GM23248 (cell line): ENCODE data around the gene TMEM108. TPM values are rescaled to one million over a fixed set of nuclear protein-coding genes. Genes with fewer than 3 reads are reported as not detected.
A peak's percentile ranks its signal among the peaks of the same experiment; 100 is the strongest.

Source experiments
- DNase-seq: peaks from one replicate; pipeline ENCODE4 v3.0.0-alpha.2; 2015
- H2AFZ ChIP-seq: fragments of 200-600 bp; sonication (generic); 2 replicates; pipeline ENCODE4 v1.6.1; 2016; ENCODE audit warnings: antibody characterized with exemption
- H3F3A ChIP-seq: fragments of 200-600 bp; sonication (generic); 2 replicates; pipeline ENCODE4 v1.6.1; 2016; ENCODE audit warnings: mild to moderate bottlenecking, antibody characterized with exemption, mixed run types; ENCODE audit not compliant: insufficient read depth
- H3K27ac ChIP-seq: fragments of 200-600 bp; sonication (generic); 2 replicates; pipeline ENCODE4 v1.5.1; 2016; ENCODE audit warnings: mild to moderate bottlenecking
- H3K27me3 ChIP-seq: fragments of 200-600 bp; sonication (generic); replicated peaks from 2 replicates; pipeline ENCODE4 v1.6.1; 2016; ENCODE audit warnings: mild to moderate bottlenecking; ENCODE audit not compliant: insufficient read depth
- H3K36me3 ChIP-seq: fragments of 200-600 bp; sonication (generic); 2 replicates; pipeline ENCODE4 v1.6.1; 2016; ENCODE audit warnings: low read depth, mild to moderate bottlenecking
- H3K4me1 ChIP-seq: fragments of 200-600 bp; sonication (generic); 2 replicates; pipeline ENCODE4 v1.6.1; 2016; ENCODE audit warnings: mild to moderate bottlenecking; ENCODE audit not compliant: insufficient read depth
- H3K4me2 ChIP-seq: fragments of 200-600 bp; sonication (generic); one replicate; pipeline ENCODE4 v1.6.1; 2016; ENCODE audit warnings: mild to moderate bottlenecking; ENCODE audit not compliant: unreplicated experiment
- H3K4me3 ChIP-seq: fragments of 200-600 bp; sonication (generic); 2 replicates; pipeline ENCODE4 v1.5.1; 2016; ENCODE audit warnings: mild to moderate bottlenecking
- H3K79me2 ChIP-seq: fragments of 200-600 bp; sonication (generic); 2 replicates; pipeline ENCODE4 v1.6.1; 2016; ENCODE audit warnings: mild to moderate bottlenecking; ENCODE audit not compliant: insufficient read depth
- H3K9ac ChIP-seq: fragments of 200-600 bp; sonication (generic); 2 replicates; pipeline ENCODE4 v1.6.1; 2016; ENCODE audit warnings: mild to moderate bottlenecking
- H3K9me2 ChIP-seq: fragments of 200-600 bp; sonication (generic); 2 replicates; pipeline ENCODE4 v1.6.1; 2016; ENCODE audit warnings: mixed run types, mild to moderate bottlenecking, moderate library complexity; ENCODE audit not compliant: insufficient read depth
- H3K9me3 ChIP-seq: fragments of 200-600 bp; sonication (generic); one replicate; pipeline ENCODE4 v1.6.1; 2017; ENCODE audit warnings: low read depth
- H4K20me1 ChIP-seq: fragments of 200-600 bp; sonication (generic); 2 replicates; pipeline ENCODE4 v1.6.0; 2016; ENCODE audit not compliant: insufficient read depth
- EZH2 ChIP-seq: fragments of 200-600 bp; sonication (generic); IDR thresholded peaks from 2 replicates; pipeline ENCODE4 v1.6.1; 2018; ENCODE audit warnings: antibody characterized with exemption, mild to moderate bottlenecking; ENCODE audit not compliant: insufficient read depth, poor library complexity, severe bottlenecking
- EZH2phosphoT487 ChIP-seq: fragments of 200-600 bp; sonication (generic); IDR thresholded peaks from 2 replicates; pipeline ENCODE4 v1.6.1; 2018; ENCODE audit warnings: antibody characterized with exemption, moderate library complexity, mild to moderate bottlenecking, low read depth; ENCODE audit not compliant: insufficient read depth
- WGBS, 2 experiments: methylation state at CpG; one replicate each; pipeline ENCODE4 v1.1.6; 2015 to 2017; ENCODE audit warnings: low lambda C conversion rate in 2 of 2, low coverage in 1 of 2; ENCODE audit errors: missing lambda C conversion rate in 2 of 2; 5-methylcytosine and 5-hydroxymethylcytosine counted together
- in situ Hi-C: fragments of 300-500 bp; cut with MboI; formaldehyde crosslinking; loops from 2 replicates; pipeline ENCODE4 v1.15.0; 2020
- polyA plus RNA-seq: library from polyadenylated mRNA; unstranded; fragments of >200 nt; fragmentation: Nextera tagmentation; extraction: Ambion mirVana; gene quantifications from 2 replicates; pipeline ENCODE4 v1.2.1, GENCODE V29; 2016
- total RNA-seq: library from RNA; depleted of rRNA; stranded (reverse); fragments of >200 nt; shearing (Covaris generic); gene quantifications from 2 replicates; pipeline ENCODE4 v1.2.3, GENCODE V29; 2014

TMEM108 gene
- total and polyA plus RNA-seq, 2 experiments from 2014 or later = not detected

DNA sequence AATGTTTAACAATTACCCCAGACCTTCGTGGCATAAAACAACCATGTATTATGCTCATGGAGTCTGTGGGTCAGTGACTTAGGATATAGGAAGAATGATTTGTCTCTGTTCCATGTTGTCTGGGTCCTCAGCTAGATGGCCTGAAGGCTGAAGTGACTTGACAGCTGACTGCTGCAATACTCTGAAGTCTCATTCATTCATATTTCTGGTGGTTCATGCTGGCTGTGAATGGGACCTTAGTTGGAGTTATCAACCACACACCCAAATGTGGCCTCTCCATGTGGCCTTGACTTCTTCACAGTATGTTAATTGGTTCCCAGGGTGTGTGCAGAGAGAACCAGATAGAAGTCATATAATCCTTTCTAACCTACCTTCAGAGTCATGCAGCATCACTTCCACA lies 216.5 kb downstream of the TMEM108 start:
- no peak overlapping the region for H3K4me2 ChIP-seq
- H3K9ac ChIP-seq = no peak overlapping the region
- WGBS, 2 experiments = 12 to 13% methylated on average over 1 of the region's 1 CpG
- H3K79me2 ChIP-seq = no peaks in the 10 kb centered on the region
- H3K4me3 ChIP-seq = no peak overlapping the region
- in situ Hi-C loops = no loop called here
- H3K9me3 ChIP-seq = no peaks in the 10 kb centered on the region
- no peaks in the 10 kb centered on the region for H3K36me3 ChIP-seq
- no peak overlapping the region for H2AFZ ChIP-seq
- TF ChIP-seq EZH2 (no peak), EZH2phosphoT487 (no peak)
- H3K27ac ChIP-seq = no peak overlapping the region
- DNase-seq = no peak
- H4K20me1 ChIP-seq = no peaks in the 10 kb centered on the region
- no peaks in the 10 kb centered on the region for H3F3A ChIP-seq
- no peaks in the 10 kb centered on the region for H3K27me3 ChIP-seq
- no peaks in the 10 kb centered on the region for H3K9me2 ChIP-seq
- no peaks in the 10 kb centered on the region for H3K4me1 ChIP-seq

DNA sequence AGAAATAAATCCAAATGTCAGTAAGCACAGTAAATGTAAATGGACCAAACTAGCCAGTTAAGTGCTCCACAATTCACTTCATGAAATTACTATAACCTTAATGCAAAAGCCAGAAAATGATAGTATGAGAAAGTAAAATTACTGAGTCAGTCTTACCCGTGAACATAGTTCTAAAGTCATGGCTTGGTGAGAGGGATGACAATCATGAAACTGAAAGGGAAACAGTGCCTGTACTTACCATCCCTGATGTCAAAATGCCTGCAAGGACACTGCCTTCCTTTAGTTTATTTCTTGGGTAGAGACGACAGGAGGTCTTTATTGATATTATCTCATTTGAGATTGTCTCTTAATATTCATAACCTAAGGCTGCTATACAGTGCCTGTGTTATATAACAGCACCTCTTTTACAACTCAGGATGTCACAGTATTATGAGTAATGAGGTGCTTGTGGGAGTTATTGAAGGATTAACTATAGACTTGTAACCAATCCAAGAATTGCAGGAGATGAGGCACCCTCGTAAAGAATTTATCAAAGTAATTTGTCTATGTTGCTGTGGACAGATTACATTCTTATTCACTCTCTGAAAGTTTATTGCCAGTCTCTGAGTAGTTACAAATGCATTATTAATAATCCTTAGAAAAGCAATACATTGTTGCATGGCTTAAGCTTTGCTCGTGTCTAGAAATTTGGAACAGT lies 218.7 kb downstream of the TMEM108 start:
- Histone ChIP-seq H3K4me3 (no peak overlapping the region), H3K4me2 (no peak overlapping the region), H3K79me2 (no peaks in the 10 kb centered on the region), H3F3A (no peaks in the 10 kb centered on the region), H3K27me3 (no peaks in the 10 kb centered on the region), H3K27ac (no peak overlapping the region), H3K9ac (no peak overlapping the region), H4K20me1 (no peaks in the 10 kb centered on the region), H2AFZ (no peak overlapping the region), H3K4me1 (no peaks in the 10 kb centered on the region), H3K9me3 (no peaks in the 10 kb centered on the region), H3K9me2 (no peaks in the 10 kb centered on the region), H3K36me3 (no peaks in the 10 kb centered on the region)
- 2 to 4% methylated on average over 4 of the region's 4 CpGs for WGBS, 2 experiments
- no peak for TF ChIP-seq EZH2phosphoT487
- DNase-seq = peak; percentile 6
- in situ Hi-C loops = no loop called here

DNA sequence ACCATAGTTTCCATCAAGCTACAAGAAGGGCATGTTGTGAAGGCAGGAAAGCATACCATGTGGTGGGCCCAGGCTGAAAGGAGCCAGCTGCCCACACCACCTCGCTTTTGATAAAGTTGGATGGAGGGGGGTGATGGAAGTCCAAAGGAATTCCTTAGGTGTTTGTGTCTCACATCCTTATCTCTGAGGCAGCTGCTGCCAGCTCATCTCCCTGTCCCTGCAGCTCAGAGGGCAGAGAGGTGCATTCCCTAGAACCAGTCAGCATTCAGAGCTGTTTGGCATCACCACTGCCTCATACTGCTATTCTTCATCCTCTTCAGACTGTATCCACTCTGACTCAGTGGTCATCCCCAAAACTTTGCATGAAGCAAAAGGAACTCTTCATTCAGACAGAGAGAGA lies 220.2 kb downstream of the TMEM108 start:
- in situ Hi-C loops = no loop called here
- TF ChIP-seq EZH2phosphoT487 (no peak), EZH2 (no peak)
- DNase-seq = peak; percentile 5

DNA sequence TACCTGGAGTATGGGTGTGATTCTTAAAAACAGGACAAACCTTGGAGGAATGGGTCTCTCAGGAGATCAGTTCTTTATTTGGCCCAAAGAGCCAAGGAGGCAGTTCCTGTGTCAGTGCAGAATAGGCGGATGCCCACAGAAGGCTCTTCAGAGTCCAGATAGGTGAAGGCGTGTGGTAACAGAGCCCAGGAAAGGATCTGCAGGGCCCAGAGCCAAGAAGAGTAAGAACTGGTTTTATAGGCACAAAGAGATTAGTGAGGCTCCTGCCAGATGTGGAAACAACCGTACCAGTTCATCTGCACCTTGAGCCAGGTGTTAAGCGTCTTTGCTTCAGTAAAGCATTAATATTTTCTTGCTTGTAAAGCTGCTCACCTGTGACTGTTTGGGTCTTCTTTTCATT lies 221.6 kb downstream of the TMEM108 start:
- no peaks in the 10 kb centered on the region for H3K9me3 ChIP-seq
- in situ Hi-C loops = no loop called here
- H3K79me2 ChIP-seq = no peaks in the 10 kb centered on the region
- no peaks in the 10 kb centered on the region for H4K20me1 ChIP-seq
- no peak overlapping the region for H3K4me2 ChIP-seq
- H2AFZ ChIP-seq = no peak overlapping the region
- no peaks in the 10 kb centered on the region for H3K36me3 ChIP-seq
- no peaks in the 10 kb centered on the region for H3K4me1 ChIP-seq
- H3F3A ChIP-seq = no peaks in the 10 kb centered on the region
- H3K27ac ChIP-seq = no peak overlapping the region
- WGBS, 2 experiments = 17 to 26% methylated on average over 4 of the region's 4 CpGs
- no peak for DNase-seq
- no peak for TF ChIP-seq EZH2phosphoT487
- no peak for TF ChIP-seq EZH2
- no peaks in the 10 kb centered on the region; the same call in 1 of the 2 replicates for H3K27me3 ChIP-seq
- H3K9ac ChIP-seq = no peak overlapping the region
- H3K9me2 ChIP-seq = no peaks in the 10 kb centered on the region
- H3K4me3 ChIP-seq = no peak overlapping the region

More for the DNA sequence above, 220.2 kb downstream of the TMEM108 start:
- no peaks in the 10 kb centered on the region for H3K9me3 ChIP-seq
- H2AFZ ChIP-seq = no peak overlapping the region
- H3K27me3 ChIP-seq = no peaks in the 10 kb centered on the region; the same call in 1 of the 2 replicates
- no peak overlapping the region for H3K4me2 ChIP-seq
- H3K27ac ChIP-seq = no peak overlapping the region
- H3K79me2 ChIP-seq = no peaks in the 10 kb centered on the region
- no peak overlapping the region for H3K9ac ChIP-seq
- no peaks in the 10 kb centered on the region for H4K20me1 ChIP-seq
- no peak overlapping the region for H3K4me3 ChIP-seq
- no peaks in the 10 kb centered on the region for H3K9me2 ChIP-seq
- no peaks in the 10 kb centered on the region for H3F3A ChIP-seq
- H3K36me3 ChIP-seq = no peaks in the 10 kb centered on the region
- 0 to 13% methylated on average over 1 of the region's 1 CpG for WGBS, 2 experiments
- no peaks in the 10 kb centered on the region for H3K4me1 ChIP-seq
